ENCODE measurements around the gene OR56B1.

- TF ChIP-seq, protein P1, sequence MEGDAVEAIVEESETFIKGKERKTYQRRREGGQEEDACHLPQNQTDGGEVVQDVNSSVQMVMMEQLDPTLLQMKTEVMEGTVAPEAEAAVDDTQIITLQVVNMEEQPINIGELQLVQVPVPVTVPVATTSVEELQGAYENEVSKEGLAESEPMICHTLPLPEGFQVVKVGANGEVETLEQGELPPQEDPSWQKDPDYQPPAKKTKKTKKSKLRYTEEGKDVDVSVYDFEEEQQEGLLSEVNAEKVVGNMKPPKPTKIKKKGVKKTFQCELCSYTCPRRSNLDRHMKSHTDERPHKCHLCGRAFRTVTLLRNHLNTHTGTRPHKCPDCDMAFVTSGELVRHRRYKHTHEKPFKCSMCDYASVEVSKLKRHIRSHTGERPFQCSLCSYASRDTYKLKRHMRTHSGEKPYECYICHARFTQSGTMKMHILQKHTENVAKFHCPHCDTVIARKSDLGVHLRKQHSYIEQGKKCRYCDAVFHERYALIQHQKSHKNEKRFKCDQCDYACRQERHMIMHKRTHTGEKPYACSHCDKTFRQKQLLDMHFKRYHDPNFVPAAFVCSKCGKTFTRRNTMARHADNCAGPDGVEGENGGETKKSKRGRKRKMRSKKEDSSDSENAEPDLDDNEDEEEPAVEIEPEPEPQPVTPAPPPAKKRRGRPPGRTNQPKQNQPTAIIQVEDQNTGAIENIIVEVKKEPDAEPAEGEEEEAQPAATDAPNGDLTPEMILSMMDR (IDR thresholded peaks at IDR 0.05; ENCODE audit: poor library complexity, severe bottlenecking), result no peak
- no peak for TF ChIP-seq POLR2AphosphoS5 (IDR thresholded peaks at IDR 0.05)
- no peak for TF ChIP-seq EZH2 (IDR thresholded peaks at IDR 0.05; ENCODE audit: borderline replicate concordance, insufficient read depth, low read length, poor library complexity, severe bottlenecking)
- TF ChIP-seq TAF1 (IDR thresholded peaks at IDR 0.05; ENCODE audit: low read depth), result no peak
- no peak for TF ChIP-seq MXI1 (conservative IDR thresholded peaks at IDR 0.05; ENCODE audit: poor library complexity, severe bottlenecking)
- TF ChIP-seq RAD21 (conservative IDR thresholded peaks at IDR 0.05), result no peak
- TF ChIP-seq REST (IDR thresholded peaks at IDR 0.05; ENCODE audit: borderline replicate concordance), result no peak
- no peak for TF ChIP-seq EP300 (conservative IDR thresholded peaks at IDR 0.05; ENCODE audit: poor library complexity, severe bottlenecking)
These were observed 1.6 kb downstream of the OR56B1 start for GRCh38 chr11:5737670-5738392.
